GM19035 (cell line): ENCODE measurements around the gene NAV2.

Experiments used
- ATAC-seq: cut with Tn5 transposase; IDR thresholded peaks from one replicate; pipeline ENCODE4 v1.9.1; 2021; ENCODE audit not compliant: unreplicated experiment

NAV2 gene

GRCh38 chr11:19739872-19740271, 27.2 kb downstream of the NAV2 start:
- ATAC-seq: no peak

GRCh38 chr11:19740586-19740985, 27.9 kb downstream of the NAV2 start:
- no peak for ATAC-seq

GRCh38 chr11:19742588-19743292, 30.1 kb downstream of the NAV2 start:
- peak; percentile 92 for ATAC-seq

GRCh38 chr11:19743622-19744021, 31.0 kb downstream of the NAV2 start:
- no peak for ATAC-seq

GRCh38 chr11:19744130-19744529, 31.5 kb downstream of the NAV2 start:
- no peak for ATAC-seq

- ATAC-seq: no peak
Observed at GRCh38 chr11:19746086-19746485, 33.4 kb downstream of the NAV2 start.

GRCh38 chr11:19747634-19748033, 35.0 kb downstream of the NAV2 start:
- ATAC-seq: no peak

- no peak for ATAC-seq
Observed at GRCh38 chr11:19751055-19751454, 38.4 kb downstream of the NAV2 start.

- ATAC-seq: no peak
Observed at GRCh38 chr11:19753451-19754106, 40.9 kb downstream of the NAV2 start.

- no peak for ATAC-seq
Observed at GRCh38 chr11:19756675-19757475, 44.2 kb downstream of the NAV2 start.

- ATAC-seq: no peak
Observed at GRCh38 chr11:19759389-19759788, 46.8 kb downstream of the NAV2 start.

GRCh38 chr11:19762266-19762665, 49.6 kb downstream of the NAV2 start:
- no peak for ATAC-seq

- ATAC-seq: no peak
Observed at GRCh38 chr11:19763330-19763729, 50.7 kb downstream of the NAV2 start.

GRCh38 chr11:19766206-19766605, 53.6 kb downstream of the NAV2 start:
- no peak for ATAC-seq

- no peak for ATAC-seq
Observed at GRCh38 chr11:19766810-19767209, 54.2 kb downstream of the NAV2 start.

- no peak for ATAC-seq
Observed at GRCh38 chr11:19767627-19768151, 55.1 kb downstream of the NAV2 start.

GRCh38 chr11:19768197-19768596, 55.6 kb downstream of the NAV2 start:
- no peak for ATAC-seq

GRCh38 chr11:19768815-19769214, 56.2 kb downstream of the NAV2 start:
- no peak for ATAC-seq

- no peak for ATAC-seq
Observed at GRCh38 chr11:19769820-19770219, 57.2 kb downstream of the NAV2 start.

- ATAC-seq: no peak
Observed at GRCh38 chr11:19770277-19770676, 57.6 kb downstream of the NAV2 start.

GRCh38 chr11:19771463-19771862, 58.8 kb downstream of the NAV2 start:
- no peak for ATAC-seq

GRCh38 chr11:19772480-19772879, 59.8 kb downstream of the NAV2 start:
- no peak for ATAC-seq
